HG03159 (cell line): ENCODE data around the gene IKZF4.

Source experiments
- ATAC-seq: cut with Tn5 transposase; IDR thresholded peaks from one replicate; pipeline ENCODE4 v1.9.1; 2021; ENCODE audit warnings: mild to moderate bottlenecking, moderate library complexity; ENCODE audit not compliant: unreplicated experiment

The IKZF4 gene

GRCh38 chr12:56081393-56082347 is 60.8 kb downstream of the IKZF4 start:
- ATAC-seq, result no peak

GRCh38 chr12:56082382-56082781 is 61.5 kb downstream of the IKZF4 start:
- ATAC-seq, result no peak

- no peak for ATAC-seq
Observed at GRCh38 chr12:56082967-56083366, 62.1 kb downstream of the IKZF4 start.

- ATAC-seq, result no peak
Observed at GRCh38 chr12:56084958-56085543, 64.2 kb downstream of the IKZF4 start.

GRCh38 chr12:56086096-56086495 is 65.3 kb downstream of the IKZF4 start:
- ATAC-seq, result no peak

GRCh38 chr12:56086608-56087007 is 65.8 kb downstream of the IKZF4 start:
- ATAC-seq, result no peak

GRCh38 chr12:56087220-56087619 is 66.4 kb downstream of the IKZF4 start:
- no peak for ATAC-seq
